ENCODE results near the gene PTPRD. TPM values are rescaled to one million over a fixed set of nuclear protein-coding genes. Genes with fewer than 3 reads are reported as not detected.
"Not testable (repeated sequence)": the region's sequence is repeated elsewhere in the genome, so short reads cannot be mapped to it uniquely, and the experiment has no call there.

PTPRD gene
- total and polyA plus RNA-seq, 5 experiments from 2014 or later, result not detected

GRCh38 chr9:8961186-8961851 is 1651.5 kb downstream of the PTPRD start:
- Mint-ChIP-seq H3K36me3 (no peaks in the 10 kb centered on the region), H3K4me3 (no peak overlapping the region), H3K27ac (no peak overlapping the region), H3K4me1 (no peaks in the 10 kb centered on the region), H3K27me3 (peaks cover 0 to 3% (median 0%) of the 10 kb centered on the region in 5 donors), H3K9me3 (peaks cover 0 to 25% (median 8%) of the 10 kb centered on the region in 9 donors)
- ATAC-seq, result no peak
- DNase-seq, result peak in 1 of 10 donors; percentile 37
- POLR2A ChIA-PET, result no interaction called here

- DNase-seq, result no peak
- ATAC-seq, result no peak
- H3K4me3 Mint-ChIP-seq, result no peak overlapping the region
- H3K9me3 Mint-ChIP-seq, result peaks cover 0 to 16% (median 5%) of the 10 kb centered on the region in 9 donors
- H3K36me3 Mint-ChIP-seq, result no peaks in the 10 kb centered on the region
- POLR2A ChIA-PET, result no interaction called here
- no peak overlapping the region for H3K27ac Mint-ChIP-seq
- peaks cover 0 to 3% (median 0%) of the 10 kb centered on the region in 5 donors for H3K27me3 Mint-ChIP-seq
- no peaks in the 10 kb centered on the region for H3K4me1 Mint-ChIP-seq
These were observed 1652.5 kb downstream of the PTPRD start for GRCh38 chr9:8960254-8960653.

- Mint-ChIP-seq H3K27ac (no peak overlapping the region), H3K27me3 (peaks cover 0 to 3% (median 0%) of the 10 kb centered on the region in 5 donors), H3K9me3 (peaks cover 0 to 16% (median 2%) of the 10 kb centered on the region in 9 donors), H3K36me3 (no peaks in the 10 kb centered on the region), H3K4me1 (no peaks in the 10 kb centered on the region), H3K4me3 (no peak overlapping the region)
- POLR2A ChIA-PET, result no interaction called here
- ATAC-seq, result no peak
- no peak for DNase-seq
These were observed 1654.4 kb downstream of the PTPRD start for GRCh38 chr9:8958358-8958757.

- no peak for DNase-seq
- Mint-ChIP-seq H3K36me3 (no peaks in the 10 kb centered on the region), H3K27ac (no peak overlapping the region), H3K9me3 (peaks cover 0 to 10% (median 0%) of the 10 kb centered on the region in 9 donors), H3K4me3 (no peak overlapping the region), H3K4me1 (no peaks in the 10 kb centered on the region), H3K27me3 (no peaks in the 10 kb centered on the region)
- POLR2A ChIA-PET, result no interaction called here
- no peak for ATAC-seq
These were observed 1657.5 kb downstream of the PTPRD start for GRCh38 chr9:8955315-8955714.

- H3K36me3 Mint-ChIP-seq, result no peaks in the 10 kb centered on the region
- peaks cover 0 to 11% (median 2%) of the 10 kb centered on the region in 9 donors for H3K9me3 Mint-ChIP-seq
- no peaks in the 10 kb centered on the region for H3K27me3 Mint-ChIP-seq
- H3K27ac Mint-ChIP-seq, result no peak overlapping the region
- H3K4me3 Mint-ChIP-seq, result no peak overlapping the region
- no peaks in the 10 kb centered on the region for H3K4me1 Mint-ChIP-seq
- ATAC-seq, result no peak
- DNase-seq, result no peak
- POLR2A ChIA-PET, result no interaction called here
These were observed 1666.3 kb downstream of the PTPRD start for GRCh38 chr9:8946461-8946860.

- no peaks in the 10 kb centered on the region for H3K27me3 Mint-ChIP-seq
- H3K36me3 Mint-ChIP-seq, result no peaks in the 10 kb centered on the region
- no peak for ATAC-seq
- H3K9me3 Mint-ChIP-seq, result peaks cover 0 to 11% (median 3%) of the 10 kb centered on the region in 9 donors
- H3K27ac Mint-ChIP-seq, result no peak overlapping the region
- no peaks in the 10 kb centered on the region for H3K4me1 Mint-ChIP-seq
- POLR2A ChIA-PET, result no interaction called here
- no peak overlapping the region for H3K4me3 Mint-ChIP-seq
- no peak for DNase-seq
These were observed 1669.4 kb downstream of the PTPRD start for GRCh38 chr9:8943392-8943791.

GRCh38 chr9:8940650-8941049 is 1672.2 kb downstream of the PTPRD start:
- Mint-ChIP-seq H3K4me3 (no peak overlapping the region), H3K9me3 (peaks cover 0 to 9% (median 3%) of the 10 kb centered on the region in 9 donors), H3K36me3 (no peaks in the 10 kb centered on the region), H3K27ac (no peak overlapping the region), H3K27me3 (no peaks in the 10 kb centered on the region), H3K4me1 (no peaks in the 10 kb centered on the region)
- no peak for DNase-seq
- POLR2A ChIA-PET, result no interaction called here
- no peak for ATAC-seq

GRCh38 chr9:8926461-8926860 is 1686.3 kb downstream of the PTPRD start:
- Mint-ChIP-seq H3K27ac (no peak overlapping the region), H3K36me3 (no peaks in the 10 kb centered on the region), H3K4me1 (no peaks in the 10 kb centered on the region), H3K4me3 (no peak overlapping the region), H3K27me3 (peaks cover 0 to 3% (median 0%) of the 10 kb centered on the region in 5 donors), H3K9me3 (peaks cover 0 to 15% (median 5%) of the 10 kb centered on the region in 9 donors)
- no peak for DNase-seq
- POLR2A ChIA-PET, result no interaction called here
- ATAC-seq, result no peak

- Mint-ChIP-seq H3K4me1 (no peaks in the 10 kb centered on the region), H3K4me3 (no peak overlapping the region), H3K36me3 (no peaks in the 10 kb centered on the region), H3K27me3 (peaks cover 0 to 3% (median 0%) of the 10 kb centered on the region in 5 donors), H3K9me3 (peaks cover 0 to 15% (median 5%) of the 10 kb centered on the region in 9 donors), H3K27ac (no peak overlapping the region)
- POLR2A ChIA-PET, result no interaction called here
- no peak for ATAC-seq
- DNase-seq, result no peak
These were observed 1688.2 kb downstream of the PTPRD start for GRCh38 chr9:8924562-8924961.

GRCh38 chr9:8920478-8921183 is 1692.2 kb downstream of the PTPRD start:
- POLR2A ChIA-PET, H3K4me3 Mint-ChIP-seq, H3K9me3 Mint-ChIP-seq, DNase-seq, ATAC-seq, H3K36me3 Mint-ChIP-seq, H3K4me1 Mint-ChIP-seq, H3K27me3 Mint-ChIP-seq, H3K27ac Mint-ChIP-seq: not testable (repeated sequence)

- POLR2A ChIA-PET, result no interaction called here
- H3K4me1 Mint-ChIP-seq, result peaks cover 0 to 2% (median 0%) of the 10 kb centered on the region in 4 donors
- ATAC-seq (no peak), DNase-seq (no peak)
- no peak overlapping the region for H3K27ac Mint-ChIP-seq
- no peaks in the 10 kb centered on the region for H3K36me3 Mint-ChIP-seq
- H3K27me3 Mint-ChIP-seq, result peaks cover 0 to 3% (median 0%) of the 10 kb centered on the region in 5 donors
- no peak overlapping the region for H3K4me3 Mint-ChIP-seq
- peaks cover 0 to 2% (median 0%) of the 10 kb centered on the region in 9 donors for H3K9me3 Mint-ChIP-seq
These were observed 1694.7 kb downstream of the PTPRD start for GRCh38 chr9:8917956-8918739.

GRCh38 chr9:8916771-8917170 is 1696.0 kb downstream of the PTPRD start:
- no peak for ATAC-seq
- DNase-seq, result no peak
- Mint-ChIP-seq H3K36me3 (no peaks in the 10 kb centered on the region), H3K9me3 (peaks cover 0 to 2% (median 0%) of the 10 kb centered on the region in 9 donors), H3K4me3 (no peak overlapping the region), H3K4me1 (peaks cover 0 to 2% (median 0%) of the 10 kb centered on the region in 4 donors), H3K27me3 (no peaks in the 10 kb centered on the region), H3K27ac (no peak overlapping the region)
- POLR2A ChIA-PET, result no interaction called here

- H3K9me3 Mint-ChIP-seq, result peaks cover 0 to 16% (median 7%) of the 10 kb centered on the region in 9 donors
- ATAC-seq, result no peak
- no peak for DNase-seq
- H3K4me1 Mint-ChIP-seq, result peaks cover 0 to 2% (median 0%) of the 10 kb centered on the region in 4 donors
- H3K27ac Mint-ChIP-seq, result no peak overlapping the region
- H3K27me3 Mint-ChIP-seq, result peaks cover 0 to 4% (median 0%) of the 10 kb centered on the region in 5 donors
- POLR2A ChIA-PET, result no interaction called here
- no peaks in the 10 kb centered on the region for H3K36me3 Mint-ChIP-seq
- no peak overlapping the region for H3K4me3 Mint-ChIP-seq
These were observed 1704.9 kb downstream of the PTPRD start for GRCh38 chr9:8907868-8908267.

Data from naive thymus-derived CD8-positive, alpha-beta T cell (primary cell).